ENCODE measurements around the gene BEST1.
A peak's percentile ranks its signal among the peaks of the same experiment; 100 is the strongest.

BEST1 gene

GRCh38 chr11:61916737-61917333 is 33.3 kb upstream of the BEST1 start:
- DNase-seq (ENCODE audit: low read depth) = no peak

DNA sequence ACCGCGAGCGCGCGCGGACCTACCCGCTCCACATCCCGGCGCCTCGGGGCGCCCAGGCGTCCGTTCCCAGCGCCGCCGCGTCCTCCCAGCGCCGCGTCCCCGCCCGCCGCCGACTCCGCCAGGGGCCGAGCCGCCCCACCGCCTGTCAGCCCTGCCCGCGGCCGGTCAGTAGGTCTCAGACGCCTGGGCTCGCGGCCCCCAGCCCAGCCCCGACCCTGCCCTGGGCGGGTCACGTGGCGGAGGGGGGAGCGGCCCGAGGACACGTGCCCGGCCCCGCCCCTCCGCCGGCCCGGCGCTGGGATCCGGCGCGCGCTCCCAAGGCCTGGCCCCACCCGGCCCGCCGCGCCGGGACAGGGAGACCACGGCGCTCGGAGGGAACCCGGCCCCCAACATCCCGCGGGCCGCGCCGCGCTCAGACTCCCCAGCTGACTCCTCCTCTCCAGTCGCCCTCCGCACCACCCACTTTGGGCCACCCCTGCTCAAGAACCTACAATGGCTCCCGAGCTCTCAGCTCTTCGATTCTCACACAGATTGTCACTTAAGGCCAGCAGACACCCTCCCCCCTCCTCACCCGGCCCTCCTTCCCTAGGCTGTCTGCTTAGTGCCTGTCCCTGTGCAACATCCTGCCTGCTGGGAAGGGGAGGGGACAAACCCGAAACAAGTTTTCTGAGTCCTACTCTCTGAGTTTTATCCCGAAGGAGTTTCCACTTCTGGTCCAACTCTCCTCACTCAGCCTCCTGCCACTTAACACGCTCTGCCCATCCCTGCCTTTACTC is 32.6 kb upstream of the BEST1 start, which contains the start of gene RAB3IL1:
Gene RAB3IL1, minus strand, starts transcription at position 233 of the 776 bp plus-strand sequence. Its CDS starts 199 bp downstream, at position 34.
- no peak for DNase-seq (ENCODE audit: low read depth)

GRCh38 chr11:61918251-61918937 is 31.8 kb upstream of the BEST1 start:
- DNase-seq (ENCODE audit: low read depth) = no peak

- DNase-seq (ENCODE audit: low read depth) = no peak
Measured at GRCh38 chr11:61918938-61919704, 31.0 kb upstream of the BEST1 start.

GRCh38 chr11:61919705-61920631 is 30.2 kb upstream of the BEST1 start:
- DNase-seq (ENCODE audit: low read depth) = no peak

- no peak for DNase-seq (ENCODE audit: low read depth)
Measured at GRCh38 chr11:61921446-61921845, 28.7 kb upstream of the BEST1 start.

- no peak for DNase-seq (ENCODE audit: low read depth)
Measured at GRCh38 chr11:61922539-61922938, 27.6 kb upstream of the BEST1 start.

GRCh38 chr11:61923166-61924063 is 26.7 kb upstream of the BEST1 start:
- DNase-seq (ENCODE audit: low read depth) = no peak

GRCh38 chr11:61924064-61924455 is 26.1 kb upstream of the BEST1 start:
- DNase-seq (ENCODE audit: low read depth) = no peak

- no peak for DNase-seq (ENCODE audit: low read depth)
Measured at GRCh38 chr11:61925736-61926135, 24.4 kb upstream of the BEST1 start.

DNA sequence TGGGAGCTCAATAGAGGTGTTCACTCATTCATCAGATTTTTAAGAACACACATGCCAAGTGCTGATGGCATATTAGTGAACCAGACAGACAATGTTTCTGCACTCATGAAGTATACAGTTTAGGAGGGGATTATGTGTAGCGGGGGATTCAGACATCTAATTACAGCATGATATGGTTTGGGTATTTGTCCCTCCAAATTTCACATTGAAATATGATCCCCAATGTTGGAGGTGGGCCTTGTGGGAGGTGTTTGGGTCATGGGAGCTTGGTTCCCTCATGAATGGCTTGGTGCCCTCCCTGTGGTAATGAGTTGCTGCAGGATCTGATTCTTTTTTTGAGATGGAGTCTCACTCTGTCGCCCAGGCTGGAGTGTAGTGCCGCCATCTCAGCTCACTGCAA is 23.9 kb upstream of the BEST1 start:
- no peak for DNase-seq (ENCODE audit: low read depth)

- DNase-seq (ENCODE audit: low read depth) = no peak
Measured at GRCh38 chr11:61927501-61927900, 22.6 kb upstream of the BEST1 start.

- DNase-seq (ENCODE audit: low read depth) = no peak
Measured at GRCh38 chr11:61928606-61929005, 21.5 kb upstream of the BEST1 start.

DNA sequence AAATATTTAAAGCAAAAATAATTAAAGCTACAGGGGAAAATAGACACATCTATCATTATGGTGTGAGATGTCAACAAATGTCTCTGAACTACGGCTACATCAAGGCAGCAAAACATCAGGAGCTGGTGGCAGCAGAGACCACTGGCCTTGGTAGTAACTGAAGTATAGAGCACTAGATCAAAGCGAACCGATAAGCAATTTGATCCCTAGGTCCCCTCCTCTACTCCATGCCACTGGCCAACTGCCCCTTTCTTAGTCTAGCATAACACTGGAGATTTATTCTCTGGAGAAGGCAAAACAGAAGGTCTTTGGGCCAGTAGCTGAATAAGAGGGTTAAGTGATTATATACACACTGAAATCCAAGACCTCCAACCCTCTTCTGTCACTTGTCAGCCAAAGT is 19.2 kb upstream of the BEST1 start:
- no peak for DNase-seq (ENCODE audit: low read depth)

GRCh38 chr11:61935861-61936260 is 14.3 kb upstream of the BEST1 start:
- DNase-seq (ENCODE audit: low read depth) = no peak

GRCh38 chr11:61940466-61940865 is 9.7 kb upstream of the BEST1 start:
- DNase-seq (ENCODE audit: low read depth) = no peak

GRCh38 chr11:61945191-61945590 is 5.0 kb upstream of the BEST1 start:
- DNase-seq (ENCODE audit: low read depth) = no peak

GRCh38 chr11:61946894-61947293 is 3.3 kb upstream of the BEST1 start:
- DNase-seq (ENCODE audit: low read depth) = no peak

DNA sequence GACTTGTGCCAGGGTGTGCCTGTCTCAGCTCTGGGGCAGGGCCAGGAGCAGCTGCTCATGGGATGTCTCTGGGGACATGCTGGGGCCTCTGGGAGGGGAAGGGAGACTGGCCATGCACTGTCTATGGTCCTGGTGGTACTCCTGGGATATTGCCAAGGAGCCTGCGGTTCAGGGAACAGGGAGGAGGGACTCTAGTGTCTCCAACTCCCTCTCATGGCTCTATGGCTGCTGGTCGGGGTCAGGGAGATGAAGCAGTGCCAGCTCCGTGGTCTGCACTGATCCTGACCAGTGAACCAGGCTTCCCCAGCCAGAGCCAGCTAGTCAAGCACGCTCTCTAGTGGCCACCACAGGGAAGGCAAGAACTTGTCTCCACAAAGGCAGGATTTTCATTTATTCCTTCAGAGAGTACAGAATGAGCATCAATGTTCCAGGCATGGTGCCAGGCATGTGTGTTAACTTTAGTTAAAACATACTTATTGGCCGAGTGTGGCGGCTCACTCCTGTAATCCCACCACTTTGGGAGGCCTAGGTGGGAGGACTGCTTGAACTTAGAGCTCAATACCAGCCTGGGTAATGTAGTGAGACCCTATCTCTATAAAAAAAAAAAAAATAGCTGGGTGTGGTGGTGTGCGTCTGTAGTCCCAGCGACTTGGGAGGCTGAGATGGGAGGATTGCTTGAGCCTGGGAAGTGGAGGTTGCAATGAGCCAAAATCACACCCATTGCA is 2.5 kb upstream of the BEST1 start:
- DNase-seq (ENCODE audit: low read depth) = peak; percentile 55

GRCh38 chr11:61948505-61948904 is 1.6 kb upstream of the BEST1 start:
- no peak for DNase-seq (ENCODE audit: low read depth)
